VCaP (cell line): ENCODE measurements around the gene SDK2.

Experiments
- H3K27ac ChIP-seq: fragments of 450-650 bp; 2 replicates; pipeline ENCODE4 v1.5.1; 2017
- CTCF ChIP-seq: fragments of 450-650 bp; conservative IDR thresholded peaks from 2 replicates; pipeline ENCODE4 v1.5.1; 2017; ENCODE audit warnings: mild to moderate bottlenecking, moderate library complexity

SDK2 gene

GRCh38 chr17:73467651-73468050, 176.6 kb downstream of the SDK2 start:
- no peak overlapping the region for H3K27ac ChIP-seq
- TF ChIP-seq CTCF, result no peak

GRCh38 chr17:73466704-73467433, 177.4 kb downstream of the SDK2 start:
- TF ChIP-seq CTCF, result no peak
- no peak overlapping the region for H3K27ac ChIP-seq

DNA sequence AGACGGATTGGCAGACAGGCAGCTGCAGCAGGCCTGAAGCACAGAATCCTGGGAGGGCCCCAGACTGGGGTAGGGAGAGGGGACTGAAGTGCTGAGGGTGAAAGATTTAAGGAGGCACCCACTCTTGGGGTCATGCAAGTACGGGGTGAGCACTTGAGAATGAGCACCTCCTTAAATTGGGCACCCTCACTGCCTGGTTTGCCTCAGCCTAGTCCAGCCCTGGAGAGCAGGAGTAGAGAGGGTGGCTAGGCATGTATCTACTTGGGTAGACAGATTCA, 178.4 kb downstream of the SDK2 start:
- no peak overlapping the region for H3K27ac ChIP-seq
- no peak for TF ChIP-seq CTCF

- no peak for TF ChIP-seq CTCF
Measured at GRCh38 chr17:73465130-73465952, 178.9 kb downstream of the SDK2 start.

GRCh38 chr17:73464447-73464846, 179.8 kb downstream of the SDK2 start:
- no peak for TF ChIP-seq CTCF
- H3K27ac ChIP-seq, result peak overlapping the region; percentile 73

More at GRCh38 chr17:73465130-73465952, 178.9 kb downstream of the SDK2 start:
- no peak overlapping the region for H3K27ac ChIP-seq

DNA sequence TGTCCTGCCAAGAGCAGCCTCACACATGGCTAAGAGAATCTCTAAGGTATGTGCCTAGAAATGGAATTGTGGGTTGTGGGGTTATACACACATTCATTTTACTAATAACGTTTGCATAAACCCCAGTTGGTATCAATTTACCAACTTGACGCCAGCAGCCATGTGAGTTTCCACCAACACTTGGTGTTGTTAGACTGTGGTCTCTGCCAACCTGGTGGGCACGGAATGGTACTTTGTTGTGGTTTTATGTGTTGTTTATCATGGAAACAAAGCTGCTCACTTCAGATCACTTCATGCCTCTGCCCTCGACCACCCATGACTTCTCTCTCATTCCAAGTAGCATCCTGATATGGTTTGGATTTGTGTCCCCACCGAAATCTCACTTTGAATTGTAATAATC, 180.4 kb downstream of the SDK2 start:
- no peak for TF ChIP-seq CTCF
- peak overlapping the region; percentile 73 for H3K27ac ChIP-seq

- no peak for TF ChIP-seq CTCF
- peak overlapping the region; percentile 73 for H3K27ac ChIP-seq
Measured at GRCh38 chr17:73462823-73463222, 181.4 kb downstream of the SDK2 start.
